ENCODE results near the gene SVOP. TPM values are rescaled to one million over a fixed set of nuclear protein-coding genes. Genes with fewer than 3 reads are reported as not detected.

SVOP gene
- total and polyA plus RNA-seq, 2 of the 8 experiments (the other 6 are each of a cell fraction or from before 2014, with no cell fraction given) = 0.06 TPM; not detected in 1

- TF ChIP-seq CHD2 (IDR thresholded peaks at IDR 0.05; ENCODE audit: low read length) = no peak
- TF ChIP-seq, protein P1, sequence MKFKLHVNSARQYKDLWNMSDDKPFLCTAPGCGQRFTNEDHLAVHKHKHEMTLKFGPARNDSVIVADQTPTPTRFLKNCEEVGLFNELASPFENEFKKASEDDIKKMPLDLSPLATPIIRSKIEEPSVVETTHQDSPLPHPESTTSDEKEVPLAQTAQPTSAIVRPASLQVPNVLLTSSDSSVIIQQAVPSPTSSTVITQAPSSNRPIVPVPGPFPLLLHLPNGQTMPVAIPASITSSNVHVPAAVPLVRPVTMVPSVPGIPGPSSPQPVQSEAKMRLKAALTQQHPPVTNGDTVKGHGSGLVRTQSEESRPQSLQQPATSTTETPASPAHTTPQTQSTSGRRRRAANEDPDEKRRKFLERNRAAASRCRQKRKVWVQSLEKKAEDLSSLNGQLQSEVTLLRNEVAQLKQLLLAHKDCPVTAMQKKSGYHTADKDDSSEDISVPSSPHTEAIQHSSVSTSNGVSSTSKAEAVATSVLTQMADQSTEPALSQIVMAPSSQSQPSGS (IDR thresholded peaks at IDR 0.05; ENCODE audit: low read length) = no peak
- no peak for TF ChIP-seq RFX5 (IDR thresholded peaks at IDR 0.05; ENCODE audit: borderline replicate concordance, low read depth, low read length)
Observed at GRCh38 chr12:109027767-109028166, 6.9 kb upstream of the SVOP start (continued).
